ENCODE results near the gene C1orf216.
"Not testable (repeated sequence)": the region's sequence is repeated elsewhere in the genome, so short reads cannot be mapped to it uniquely, and the experiment has no call there.

C1orf216 gene

DNA sequence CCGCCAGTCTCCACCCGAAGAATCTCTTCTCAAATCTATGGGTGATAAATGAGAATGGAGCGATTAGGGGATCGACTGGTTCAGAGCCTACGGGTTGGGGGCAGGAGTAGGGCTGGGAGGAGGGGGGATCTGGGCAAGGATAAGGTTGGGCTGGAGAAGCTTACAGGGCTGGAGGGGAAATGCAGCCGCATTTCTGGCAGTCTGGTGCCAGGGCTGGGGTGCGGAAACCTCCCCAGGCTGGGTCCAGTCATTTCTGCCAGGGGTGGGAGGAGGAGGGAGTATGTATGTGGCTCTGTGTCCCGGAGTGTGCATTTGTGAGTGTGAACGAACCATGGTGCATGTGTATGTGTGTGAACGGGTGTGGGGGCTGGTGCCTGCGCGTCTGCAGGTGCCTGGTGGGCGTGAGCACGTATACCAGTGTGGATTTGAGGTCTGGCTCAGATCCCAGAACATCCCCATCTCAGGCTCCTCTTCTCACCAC, 10.2 kb downstream of the C1orf216 start:
- in situ Hi-C loops (cut with MboI; ENCODE audit: low pct_unique_long_range_greater_than_20kb, low sequenced_read_pairs): no loop called here
- no peak for DNase-seq

DNA sequence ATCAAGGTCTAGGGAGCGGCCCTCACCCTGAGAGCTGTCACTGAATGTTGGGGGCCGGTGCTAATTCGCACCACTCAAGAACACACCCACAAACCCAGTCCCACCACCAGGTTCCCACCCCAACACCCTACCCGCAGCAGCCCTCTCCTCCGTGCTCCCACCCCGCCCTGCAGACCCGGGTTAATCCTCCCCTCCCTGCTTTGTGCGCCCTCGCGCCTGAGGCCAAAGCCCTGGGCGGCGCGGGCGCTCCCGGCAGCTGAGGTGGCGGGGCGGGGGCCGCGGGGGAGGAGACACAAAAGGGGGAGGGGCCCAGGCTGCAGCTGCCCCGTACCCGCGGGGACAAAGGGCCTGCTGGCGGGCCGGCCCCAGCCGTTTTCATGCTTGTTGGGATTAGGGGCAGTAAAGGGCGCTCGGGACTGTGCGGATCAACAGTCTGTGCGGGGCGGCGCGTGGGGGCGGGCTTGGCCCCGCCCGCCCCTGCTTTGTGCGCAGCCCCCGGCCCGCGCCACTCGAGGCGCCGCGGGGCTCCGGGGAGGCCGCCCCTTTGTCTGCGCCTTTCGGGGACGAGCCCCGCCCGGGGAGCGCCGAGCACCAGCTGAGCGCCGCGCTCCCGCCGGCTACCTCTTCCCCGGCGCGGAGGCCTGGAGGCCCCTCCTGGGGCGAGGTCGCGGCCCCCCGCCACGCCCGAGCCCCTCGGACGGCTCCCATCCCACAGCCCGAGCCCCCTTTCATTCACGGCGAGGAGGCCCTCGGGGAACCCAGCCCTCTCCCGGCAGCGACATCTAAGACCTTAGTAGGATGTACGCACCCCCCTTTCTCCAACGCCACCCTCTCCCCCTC, 10.9 kb downstream of the C1orf216 start:
- no peak for DNase-seq
- in situ Hi-C loops (cut with MboI; ENCODE audit: low pct_unique_long_range_greater_than_20kb, low sequenced_read_pairs): no loop called here

DNA sequence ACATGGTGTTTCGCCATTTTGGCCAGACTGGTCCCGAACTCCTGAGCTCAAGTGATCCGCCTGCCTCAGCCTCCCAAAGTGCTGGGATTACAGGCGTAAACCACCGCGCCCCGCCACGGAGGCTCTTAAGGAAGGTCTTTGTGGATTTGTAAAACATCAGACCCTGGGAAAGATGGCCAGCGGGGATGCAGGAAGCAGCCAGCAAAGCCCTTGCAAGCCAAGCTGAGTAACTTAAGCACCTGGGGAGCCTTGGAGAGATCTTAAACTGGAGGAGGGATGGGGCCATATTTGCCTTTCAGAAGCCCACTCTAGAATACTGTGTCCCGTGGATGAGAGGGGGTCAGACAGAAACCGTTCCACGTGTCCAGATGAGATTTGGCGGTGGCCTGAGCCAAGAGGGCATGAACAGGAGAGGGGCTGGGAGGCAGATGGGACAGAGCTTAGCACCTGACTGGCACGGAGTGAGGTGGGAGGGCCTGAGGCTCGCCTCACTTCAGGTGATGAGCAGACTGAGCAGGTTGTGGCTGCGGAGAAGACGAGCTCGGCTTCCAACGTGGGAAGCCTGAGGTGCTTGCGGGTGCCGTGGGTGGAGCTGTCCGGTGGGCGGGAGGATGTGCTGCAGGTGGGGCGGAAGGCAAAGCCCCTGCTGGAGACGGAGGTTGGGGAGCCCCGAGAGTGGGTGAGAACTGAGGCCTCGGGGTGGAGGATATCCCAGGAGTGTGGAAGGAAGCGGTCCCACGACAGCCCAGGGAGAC, 11.7 kb downstream of the C1orf216 start:
- DNase-seq: no peak
- in situ Hi-C loops (cut with MboI; ENCODE audit: low pct_unique_long_range_greater_than_20kb, low sequenced_read_pairs): no loop called here

DNA sequence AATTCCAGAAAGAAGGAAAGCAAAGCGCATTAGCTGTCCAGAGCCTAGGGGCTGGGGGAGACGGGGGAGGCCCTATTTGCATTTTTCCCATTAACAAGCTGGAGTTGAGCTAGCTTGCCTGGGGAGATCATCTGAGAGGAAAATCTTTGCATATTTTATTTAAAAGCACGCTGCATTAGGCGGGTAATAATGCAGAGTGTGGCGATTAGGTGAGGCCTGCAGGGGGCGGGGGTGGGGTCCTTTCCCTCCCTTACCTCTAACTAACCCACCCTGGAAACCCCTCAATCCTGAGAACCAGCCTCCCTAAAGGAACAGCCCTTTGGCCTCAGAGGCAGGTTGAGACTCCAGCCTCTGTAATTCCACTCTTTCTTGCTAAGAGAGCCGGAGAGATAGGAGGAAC, 16.2 kb downstream of the C1orf216 start:
- in situ Hi-C loops (cut with MboI; ENCODE audit: low pct_unique_long_range_greater_than_20kb, low sequenced_read_pairs): no loop called here
- no peak for DNase-seq

DNA sequence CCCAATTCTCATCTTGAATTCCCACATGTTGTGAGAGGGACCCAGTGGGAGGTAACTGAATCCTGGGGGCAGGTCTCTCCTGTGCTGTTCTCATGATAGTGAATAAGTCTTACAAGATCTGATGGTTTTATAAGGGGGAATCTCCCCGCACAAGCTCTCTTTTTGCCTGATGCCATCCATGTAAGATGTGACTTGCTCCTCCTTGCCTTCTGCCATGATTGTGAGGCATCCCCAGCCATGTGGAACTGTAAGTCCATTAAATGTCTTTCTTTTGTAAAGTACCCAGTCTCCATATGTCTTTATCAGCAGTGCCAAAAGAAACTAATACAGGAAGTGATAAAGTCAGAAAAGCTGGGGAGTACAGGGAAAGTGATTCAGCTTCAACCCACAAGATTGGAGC, 19.5 kb downstream of the C1orf216 start:
- DNase-seq; in situ Hi-C loops (cut with MboI; ENCODE audit: low pct_unique_long_range_greater_than_20kb, low sequenced_read_pairs): not testable (repeated sequence)

DNA sequence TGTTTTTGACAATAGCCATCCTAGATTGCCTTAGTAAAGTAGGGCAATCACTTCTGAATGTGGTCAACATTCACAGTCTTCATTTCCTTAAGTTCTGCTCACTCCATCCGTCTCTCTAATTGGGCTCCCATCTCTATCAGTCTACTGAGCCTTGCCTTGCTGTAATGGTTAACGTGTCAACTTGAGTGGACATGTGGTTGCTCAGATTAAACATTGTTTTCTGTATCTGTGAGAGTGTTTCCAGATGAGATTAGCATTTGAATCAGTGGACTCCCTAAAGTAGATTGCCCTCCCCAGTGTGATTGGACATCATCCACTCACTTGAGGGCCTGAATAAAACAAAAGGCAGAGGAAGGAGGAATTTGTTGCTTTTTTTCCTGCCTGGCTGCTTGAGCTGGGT, 26.4 kb downstream of the C1orf216 start:
- DNase-seq: no peak
- in situ Hi-C loops (cut with MboI; ENCODE audit: low pct_unique_long_range_greater_than_20kb, low sequenced_read_pairs): no loop called here

DNA sequence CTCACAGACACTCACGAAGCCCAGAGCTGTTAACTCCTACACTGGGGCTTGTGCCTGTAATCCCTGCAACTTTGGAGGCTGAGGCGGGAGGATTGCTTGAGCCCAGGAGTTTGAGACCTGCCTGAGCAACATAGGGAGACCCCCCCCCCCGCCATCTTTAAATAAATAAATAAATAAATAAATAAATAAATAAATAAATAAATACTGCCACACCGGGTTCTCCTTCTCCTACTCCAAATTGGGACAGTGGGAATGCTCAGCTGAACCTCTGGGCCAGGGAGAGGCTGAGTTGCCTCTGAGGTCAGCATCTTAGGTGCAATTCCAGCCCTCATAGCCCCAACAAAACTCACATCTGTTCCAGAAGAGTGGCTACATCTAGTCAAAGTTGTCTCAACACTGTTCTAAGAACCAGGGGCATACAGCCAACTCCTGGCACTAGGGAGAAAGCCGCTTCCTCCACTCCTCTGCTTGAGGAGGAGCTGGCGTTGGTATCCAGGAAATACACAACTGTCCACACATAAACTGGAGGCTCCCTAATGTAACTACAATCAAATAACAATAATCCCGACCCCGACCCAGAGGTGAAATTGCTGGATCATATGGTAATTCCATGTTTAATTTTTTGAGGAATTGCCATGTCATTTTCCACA, 27.0 kb downstream of the C1orf216 start:
- in situ Hi-C loops (cut with MboI; ENCODE audit: low pct_unique_long_range_greater_than_20kb, low sequenced_read_pairs): no loop called here
- DNase-seq: no peak

DNA sequence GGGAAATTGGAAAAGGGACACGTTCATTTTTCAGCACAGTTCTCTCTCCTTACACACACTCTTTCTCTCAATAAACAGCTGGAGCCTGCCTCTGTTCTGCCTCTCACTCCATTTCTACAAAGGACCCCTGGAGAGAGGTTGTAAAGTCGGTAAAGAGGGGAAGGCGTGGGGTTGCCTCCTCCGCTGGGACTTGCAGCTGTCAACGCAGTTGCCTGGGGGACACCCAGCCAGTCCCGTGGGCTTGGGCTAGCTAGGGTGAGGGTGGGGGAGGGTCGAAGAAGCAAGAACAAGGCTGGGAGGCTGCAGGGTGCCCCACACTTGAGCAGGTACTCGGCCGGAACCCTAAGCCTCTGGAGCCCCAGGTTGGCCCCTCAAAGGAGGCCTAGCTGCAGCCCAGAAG, 27.6 kb downstream of the C1orf216 start:
- in situ Hi-C loops (cut with MboI; ENCODE audit: low pct_unique_long_range_greater_than_20kb, low sequenced_read_pairs): no loop called here
- no peak for DNase-seq

DNA sequence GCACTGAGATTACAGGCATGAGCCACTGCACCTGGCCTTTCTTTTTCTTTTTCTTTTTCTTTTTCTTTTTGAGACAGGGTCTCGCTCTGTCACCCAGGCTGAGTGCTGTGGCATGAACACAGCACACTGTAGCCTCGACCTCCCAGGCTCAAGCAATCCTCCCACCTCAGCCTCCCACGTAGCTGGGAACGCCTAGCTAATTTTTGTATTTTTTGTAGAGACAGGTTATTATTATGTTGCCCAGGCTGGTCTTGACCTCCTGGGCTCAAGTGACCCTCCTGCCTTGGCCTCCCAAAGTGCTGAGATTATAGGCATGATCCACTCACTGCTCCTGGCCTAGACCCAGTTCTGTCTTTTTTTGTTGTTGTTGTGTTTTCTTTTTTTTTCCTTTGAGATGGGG, 28.6 kb downstream of the C1orf216 start:
- DNase-seq; in situ Hi-C loops (cut with MboI; ENCODE audit: low pct_unique_long_range_greater_than_20kb, low sequenced_read_pairs): not testable (repeated sequence)

DNA sequence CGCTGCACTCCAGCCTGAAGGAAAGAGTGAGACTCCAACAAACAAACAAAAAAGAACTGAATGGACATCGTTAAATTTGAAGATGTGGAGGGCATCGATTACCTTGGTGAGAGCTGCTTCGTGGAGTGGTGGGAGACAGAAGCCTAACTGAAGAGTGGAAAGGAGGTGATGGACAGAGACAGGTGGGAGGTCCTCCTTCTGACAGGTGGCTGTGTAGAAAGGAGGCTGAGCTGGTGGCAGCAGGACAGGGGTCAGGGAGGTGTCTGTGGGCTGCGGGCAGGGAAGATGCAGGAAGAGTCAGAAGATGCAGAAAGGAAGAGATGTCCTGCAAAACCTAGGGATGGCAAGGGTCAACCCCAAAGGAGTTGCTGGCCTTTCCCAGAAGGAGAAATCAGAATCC, 30.5 kb downstream of the C1orf216 start:
- no peak for DNase-seq
- in situ Hi-C loops (cut with MboI; ENCODE audit: low pct_unique_long_range_greater_than_20kb, low sequenced_read_pairs): no loop called here

DNA sequence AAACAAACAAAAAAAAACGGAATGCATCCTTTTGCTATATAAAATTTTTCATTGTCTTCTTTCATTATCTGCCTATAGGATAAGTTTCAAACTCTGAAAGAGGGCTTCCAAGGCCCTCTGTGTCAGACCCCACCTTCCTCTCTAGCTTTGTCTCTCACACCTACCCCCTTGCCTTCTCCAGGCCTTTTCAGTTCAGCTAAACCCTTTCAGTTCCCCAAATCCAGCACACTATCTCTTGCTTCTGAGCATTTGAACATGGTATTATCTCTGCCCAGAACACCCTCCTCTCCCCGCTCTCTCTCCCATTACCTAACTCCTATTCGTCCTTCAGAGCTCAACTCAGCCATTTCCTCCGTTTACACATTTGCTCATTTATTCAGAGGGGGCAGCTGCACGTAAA, 35.7 kb downstream of the C1orf216 start:
- in situ Hi-C loops (cut with MboI; ENCODE audit: low pct_unique_long_range_greater_than_20kb, low sequenced_read_pairs): no loop called here
- no peak for DNase-seq

DNA sequence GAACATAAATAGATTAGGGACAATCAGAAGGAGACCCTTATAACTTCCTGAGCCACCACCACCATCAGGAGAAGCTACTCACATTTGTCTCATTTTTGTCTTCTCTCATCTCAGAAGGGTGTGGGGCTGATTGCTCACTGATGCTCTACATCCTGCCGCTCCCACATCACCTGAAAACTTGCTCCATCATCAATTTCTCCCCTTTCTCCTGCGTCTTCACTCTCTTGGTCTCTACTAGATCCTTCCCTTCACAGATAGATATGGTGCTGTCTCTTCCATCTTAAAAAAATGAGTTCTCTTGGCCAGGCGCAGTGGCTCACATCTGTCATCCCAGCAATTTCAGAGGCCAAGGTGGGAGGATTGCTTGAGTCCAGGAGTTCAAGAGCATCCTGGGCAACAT, 38.4 kb downstream of the C1orf216 start:
- no peak for DNase-seq
- in situ Hi-C loops (cut with MboI; ENCODE audit: low pct_unique_long_range_greater_than_20kb, low sequenced_read_pairs): no loop called here

DNA sequence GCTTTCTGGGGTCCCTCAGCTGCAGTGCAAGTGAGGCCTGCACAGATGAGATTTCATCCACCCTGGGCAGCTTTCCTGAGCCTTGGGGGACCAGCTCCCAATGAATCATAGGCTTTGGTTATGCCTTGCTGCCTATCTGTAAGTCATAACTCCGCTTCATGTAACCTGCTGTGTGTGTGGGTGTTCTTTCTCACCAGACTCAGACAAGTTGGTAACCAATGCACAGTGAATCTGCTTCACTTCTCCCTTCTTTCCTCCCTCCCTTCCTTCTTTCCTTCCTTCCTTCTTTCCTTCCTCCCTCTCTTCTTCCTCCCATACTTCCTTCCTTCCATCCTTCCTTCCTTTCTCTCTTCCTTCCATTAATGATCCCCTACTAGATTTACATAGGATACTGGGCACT, 42.9 kb downstream of the C1orf216 start:
- DNase-seq: no peak
- in situ Hi-C loops (cut with MboI; ENCODE audit: low pct_unique_long_range_greater_than_20kb, low sequenced_read_pairs): no loop called here

DNA sequence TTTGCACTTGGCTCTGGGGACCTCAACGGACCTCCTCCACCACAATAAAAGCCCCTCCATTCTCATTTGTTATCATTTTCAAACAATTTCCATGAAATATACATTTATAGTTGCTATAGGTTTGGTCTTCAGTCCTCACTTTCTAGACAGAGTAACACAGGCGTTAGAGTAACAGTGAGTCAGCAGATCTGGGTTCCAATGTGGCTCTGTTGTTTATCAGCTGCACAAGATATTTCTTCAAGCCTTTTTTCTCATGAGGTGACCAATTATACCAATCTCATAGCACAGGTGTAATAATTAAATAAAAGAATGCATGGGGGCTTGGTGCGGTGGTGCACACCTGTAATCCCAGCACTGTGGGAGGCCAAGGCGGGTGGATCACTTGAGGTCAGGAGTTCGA, 44.6 kb downstream of the C1orf216 start:
- in situ Hi-C loops (cut with MboI; ENCODE audit: low pct_unique_long_range_greater_than_20kb, low sequenced_read_pairs): no loop called here
- no peak for DNase-seq

DNA sequence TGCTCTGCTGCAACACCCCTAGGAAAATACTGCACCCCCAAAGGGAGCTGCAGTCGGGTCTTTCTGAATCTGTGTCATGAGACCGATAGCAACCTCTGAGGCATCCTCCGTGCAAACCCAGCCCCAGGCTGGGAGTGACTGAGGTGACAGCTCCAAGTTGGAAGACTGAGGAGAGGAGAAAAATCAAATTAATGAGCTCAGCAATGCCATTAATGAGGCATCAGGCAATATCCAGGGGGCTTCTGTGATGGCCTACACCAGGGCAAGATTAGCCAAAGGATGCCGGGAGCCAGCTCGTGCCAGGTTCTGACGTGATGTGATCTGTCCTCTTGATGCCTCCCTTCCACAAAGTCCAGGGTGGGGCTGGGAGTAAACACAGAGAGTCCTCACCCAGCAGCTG, 46.6 kb downstream of the C1orf216 start:
- DNase-seq: no peak
- in situ Hi-C loops (cut with MboI; ENCODE audit: low pct_unique_long_range_greater_than_20kb, low sequenced_read_pairs): no loop called here

DNA sequence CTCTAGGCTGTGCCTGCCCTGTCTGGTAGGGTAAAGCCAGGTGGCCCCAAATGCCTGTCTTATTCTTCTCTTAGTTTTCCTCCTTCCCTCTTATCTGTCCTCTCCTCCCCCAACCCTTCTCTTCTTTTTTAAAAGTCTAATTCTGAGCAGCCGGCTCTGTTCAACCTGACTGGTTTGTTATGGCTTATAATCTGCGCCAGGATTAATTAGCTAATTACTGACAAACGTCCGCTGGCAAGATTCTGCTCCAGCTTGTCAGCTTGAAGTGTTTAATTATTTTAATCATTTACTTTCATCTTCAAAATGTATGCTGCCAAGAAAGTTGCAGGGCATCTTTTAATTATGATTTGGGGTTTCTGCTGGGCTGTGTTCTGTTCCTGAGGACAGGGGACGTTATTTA, 50.2 kb downstream of the C1orf216 start:
- no peak for DNase-seq
- in situ Hi-C loops (cut with MboI; ENCODE audit: low pct_unique_long_range_greater_than_20kb, low sequenced_read_pairs): no loop called here

DNA sequence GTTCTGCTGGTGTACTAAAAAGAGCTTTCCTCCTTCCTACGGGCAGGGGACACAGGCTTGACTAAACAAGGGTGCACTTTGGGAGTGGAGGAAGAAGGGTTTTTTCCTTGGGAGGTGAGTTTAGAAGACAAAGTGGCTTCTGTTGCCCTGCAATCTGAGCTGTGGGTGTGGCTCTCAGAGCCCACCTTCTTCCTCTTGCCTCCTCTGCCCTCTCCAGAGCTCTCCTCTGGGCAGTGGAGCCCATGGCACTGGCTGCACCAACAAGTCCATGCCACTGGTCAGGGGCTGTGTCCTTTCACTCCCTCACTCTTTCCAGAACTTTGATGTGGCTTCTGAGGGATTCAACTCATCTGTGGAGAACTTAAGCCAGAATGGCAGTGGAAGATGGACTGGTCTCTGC, 51.8 kb downstream of the C1orf216 start:
- in situ Hi-C loops (cut with MboI; ENCODE audit: low pct_unique_long_range_greater_than_20kb, low sequenced_read_pairs): no loop called here
- no peak for DNase-seq

DNA sequence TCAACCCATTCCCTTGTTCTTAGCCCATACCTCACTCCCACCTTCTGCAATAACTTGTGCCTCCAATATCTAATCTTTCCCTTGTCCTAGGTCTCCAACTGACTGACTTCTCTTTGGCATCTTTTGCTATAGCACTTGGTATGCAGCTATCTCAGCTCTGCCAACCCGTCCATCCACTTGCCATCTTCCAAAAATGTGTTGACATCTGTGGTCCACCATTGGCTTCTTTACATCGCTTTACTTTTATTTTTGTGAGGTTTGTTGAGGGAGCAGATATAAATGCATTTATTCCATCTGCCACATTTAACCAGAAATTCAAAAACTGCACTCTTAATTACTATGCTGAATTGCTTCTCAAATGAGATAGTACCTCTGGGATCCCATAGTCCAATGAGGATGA, 52.5 kb downstream of the C1orf216 start:
- in situ Hi-C loops (cut with MboI; ENCODE audit: low pct_unique_long_range_greater_than_20kb, low sequenced_read_pairs): no loop called here
- DNase-seq: no peak
